ENCODE results near the gene OTOGL. TPM values are rescaled to one million over a fixed set of nuclear protein-coding genes. Genes with fewer than 3 reads are reported as not detected.
A peak's percentile ranks its signal among the peaks of the same experiment; 100 is the strongest.

Gene OTOGL
- total RNA-seq, 1 experiment from 2014 or later = not detected

- H3K4me3 ChIP-seq = no peak overlapping the region
- intact Hi-C loops (cut with micrococcal nuclease; ENCODE audit: unreplicated experiment) = loop anchor here (5.0 to 10.0 kb wide), 2 partner anchors 380 to 718 kb away; no protein-coding TSS in a partner anchor
- POLR2A ChIA-PET (ENCODE audit: unreplicated experiment) = no interaction called here
- no peaks in the 10 kb centered on the region for H4K20me1 ChIP-seq (ENCODE audit: insufficient read depth)
- H3K9me3 ChIP-seq (ENCODE audit: insufficient read depth, low read depth) = no peaks in the 10 kb centered on the region; the same call in 1 of the 2 replicates
- no peak overlapping the region for H3K4me2 ChIP-seq
- no peaks in the 10 kb centered on the region for H3K9me2 ChIP-seq (ENCODE audit: insufficient read depth)
- no peak overlapping the region for H2AFZ ChIP-seq
- no TSS peak for BruUV-seq (replicated peaks)
- TF ChIP-seq EZH2 (IDR thresholded peaks at IDR 0.05; ENCODE audit: low read depth) (no peak), CTCF (conservative IDR thresholded peaks at IDR 0.05) (no peak)
- H3K27ac ChIP-seq = no peak overlapping the region
- H3F3A ChIP-seq (ENCODE audit: insufficient read depth, low read depth) = peaks cover 11% of the 10 kb centered on the region
- no peaks in the 10 kb centered on the region for H3K27me3 ChIP-seq (ENCODE audit: insufficient read depth, low read depth)
- peaks cover 20% of the 10 kb centered on the region for H3K4me1 ChIP-seq (replicated peaks; ENCODE audit: insufficient read depth)
- no peak for DNase-seq
- CTCF ChIA-PET = no interaction called here
- no peaks in the 10 kb centered on the region for H3K79me2 ChIP-seq (ENCODE audit: low read depth)
- no peaks in the 10 kb centered on the region for H3K36me3 ChIP-seq (ENCODE audit: low read depth)
Measured at GRCh38 chr12:80264891-80265290, 165.6 kb downstream of the OTOGL start.

GRCh38 chr12:80268924-80269749, 169.8 kb downstream of the OTOGL start:
- Histone ChIP-seq H3K9me3 (ENCODE audit: insufficient read depth, low read depth) (no peaks in the 10 kb centered on the region), H3K4me2 (peak overlapping the region; percentile 23; the same call in 1 of the 2 replicates), H3K4me3 (no peak overlapping the region), H3K36me3 (ENCODE audit: low read depth) (no peaks in the 10 kb centered on the region), H3K27me3 (ENCODE audit: insufficient read depth, low read depth) (no peaks in the 10 kb centered on the region), H3K9me2 (ENCODE audit: insufficient read depth) (no peaks in the 10 kb centered on the region), H4K20me1 (ENCODE audit: insufficient read depth) (no peaks in the 10 kb centered on the region), H3K4me1 (replicated peaks; ENCODE audit: insufficient read depth) (peaks cover 20% of the 10 kb centered on the region), H3K79me2 (ENCODE audit: low read depth) (no peaks in the 10 kb centered on the region), H3F3A (ENCODE audit: insufficient read depth, low read depth) (peaks cover 11% of the 10 kb centered on the region), H3K27ac (peak overlapping the region; percentile 54), H2AFZ (no peak overlapping the region)
- intact Hi-C loops (cut with micrococcal nuclease; ENCODE audit: unreplicated experiment) = loop anchor here (1.0 to 10.0 kb wide), 4 partner anchors 74 to 861 kb away; no protein-coding TSS in a partner anchor
- CTCF ChIA-PET = interaction anchor here (0.6 to 2.8 kb wide), 6 partner anchors 11 to 439 kb away, joined by 3 to 20 read pairs (median 4); no protein-coding TSS in a partner anchor
- POLR2A ChIA-PET (ENCODE audit: unreplicated experiment) = no interaction called here
- DNase-seq = peak; percentile 7 to 84
- BruUV-seq (replicated peaks) = no TSS peak
- no peak for TF ChIP-seq CTCF (conservative IDR thresholded peaks at IDR 0.05)
- TF ChIP-seq EZH2 (IDR thresholded peaks at IDR 0.05; ENCODE audit: low read depth) = no peak

- Histone ChIP-seq H3F3A (ENCODE audit: insufficient read depth, low read depth) (peaks cover 11% of the 10 kb centered on the region), H3K4me1 (replicated peaks; ENCODE audit: insufficient read depth) (peaks cover 20% of the 10 kb centered on the region), H3K27me3 (ENCODE audit: insufficient read depth, low read depth) (no peaks in the 10 kb centered on the region), H3K36me3 (ENCODE audit: low read depth) (no peaks in the 10 kb centered on the region), H3K4me2 (peak overlapping the region; percentile 23; the same call in 1 of the 2 replicates), H3K4me3 (no peak overlapping the region), H3K9me2 (ENCODE audit: insufficient read depth) (no peaks in the 10 kb centered on the region), H3K9me3 (ENCODE audit: insufficient read depth, low read depth) (no peaks in the 10 kb centered on the region), H3K79me2 (ENCODE audit: low read depth) (no peaks in the 10 kb centered on the region), H2AFZ (no peak overlapping the region), H4K20me1 (ENCODE audit: insufficient read depth) (no peaks in the 10 kb centered on the region), H3K27ac (no peak overlapping the region)
- DNase-seq = no peak
- intact Hi-C loops (cut with micrococcal nuclease; ENCODE audit: unreplicated experiment) = loop anchor here (1.0 to 10.0 kb wide), 5 partner anchors 75 to 862 kb away; no protein-coding TSS in a partner anchor
- ChIA-PET CTCF (interaction anchor here (0.7 to 2.8 kb wide), 5 partner anchors 12 to 440 kb away, joined by 3 to 20 read pairs (median 4); no protein-coding TSS in a partner anchor), POLR2A (ENCODE audit: unreplicated experiment) (interaction anchor here (0.6 kb wide), 1 partner anchor 746 kb away, joined by 4 read pairs; no protein-coding TSS in a partner anchor)
- TF ChIP-seq EZH2 (IDR thresholded peaks at IDR 0.05; ENCODE audit: low read depth) = no peak
- peak; percentile 84 for TF ChIP-seq CTCF (conservative IDR thresholded peaks at IDR 0.05)
- no TSS peak for BruUV-seq (replicated peaks)
Measured at GRCh38 chr12:80269803-80270552, 170.6 kb downstream of the OTOGL start.
